Gastroesophageal sphincter (tissue), 3 donors: ENCODE data around the gene KLHL6.

Experiments
- POLR2A ChIP-seq, 2 donors: fragments of 450-650 bp; IDR thresholded peaks; one replicate each; pipeline ENCODE4 v1.6.1; 2017; ENCODE audit warnings: antibody characterized with exemption in 2 of 2, mild to moderate bottlenecking in 2 of 2, moderate library complexity in 1 of 2
- TF ChIP-seq, protein P1 (sequence below), 4 experiments: fragments of 200-600 bp in 2 of 4; fragments of 450-650 bp in 2 of 4; sonication (generic) in 1 of 4; IDR thresholded peaks; one replicate each; pipeline ENCODE4 v1.5.1; 2017 to 2019; ENCODE audit warnings: antibody characterized with exemption in 4 of 4, mild to moderate bottlenecking in 2 of 4, moderate library complexity in 2 of 4

DNA sequence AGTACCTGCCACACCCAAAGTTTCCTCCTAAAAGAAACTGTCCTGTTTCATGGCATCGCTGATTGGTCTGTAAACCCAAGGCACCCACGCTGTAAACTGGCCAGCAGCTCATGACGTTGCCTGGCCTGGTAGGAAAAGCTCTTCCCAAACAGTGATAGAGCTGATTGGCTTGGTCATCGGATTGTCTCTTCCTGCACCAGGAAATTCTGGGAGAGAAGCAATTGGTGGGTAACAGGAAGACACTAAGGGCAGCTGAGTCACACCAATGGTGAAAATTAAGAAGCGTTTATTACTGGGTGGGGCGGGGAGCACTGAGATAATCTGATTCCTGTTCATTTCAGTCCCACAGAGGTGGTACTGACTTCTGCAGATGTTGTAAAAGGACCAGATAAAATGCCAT lies 31.0 kb downstream of the KLHL6 start:
- TF ChIP-seq, protein P1, sequence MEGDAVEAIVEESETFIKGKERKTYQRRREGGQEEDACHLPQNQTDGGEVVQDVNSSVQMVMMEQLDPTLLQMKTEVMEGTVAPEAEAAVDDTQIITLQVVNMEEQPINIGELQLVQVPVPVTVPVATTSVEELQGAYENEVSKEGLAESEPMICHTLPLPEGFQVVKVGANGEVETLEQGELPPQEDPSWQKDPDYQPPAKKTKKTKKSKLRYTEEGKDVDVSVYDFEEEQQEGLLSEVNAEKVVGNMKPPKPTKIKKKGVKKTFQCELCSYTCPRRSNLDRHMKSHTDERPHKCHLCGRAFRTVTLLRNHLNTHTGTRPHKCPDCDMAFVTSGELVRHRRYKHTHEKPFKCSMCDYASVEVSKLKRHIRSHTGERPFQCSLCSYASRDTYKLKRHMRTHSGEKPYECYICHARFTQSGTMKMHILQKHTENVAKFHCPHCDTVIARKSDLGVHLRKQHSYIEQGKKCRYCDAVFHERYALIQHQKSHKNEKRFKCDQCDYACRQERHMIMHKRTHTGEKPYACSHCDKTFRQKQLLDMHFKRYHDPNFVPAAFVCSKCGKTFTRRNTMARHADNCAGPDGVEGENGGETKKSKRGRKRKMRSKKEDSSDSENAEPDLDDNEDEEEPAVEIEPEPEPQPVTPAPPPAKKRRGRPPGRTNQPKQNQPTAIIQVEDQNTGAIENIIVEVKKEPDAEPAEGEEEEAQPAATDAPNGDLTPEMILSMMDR (IDR thresholded peaks at IDR 0.05): no peak
- no peak for TF ChIP-seq POLR2A (IDR thresholded peaks at IDR 0.05)
